ENCODE results near the gene PCDHGA9.

- TF ChIP-seq POLR2A (IDR thresholded peaks at IDR 0.05) (no peak), CTCF (IDR thresholded peaks at IDR 0.05) (no peak)
These were observed 25.3 kb downstream of the PCDHGA9 start for GRCh38 chr5:141427783-141428426.

Data from body of pancreas (tissue), 4 donors.